Stimulated activated CD4-positive, alpha-beta T cell treated with anti-CD3 and anti-CD28 coated beads, Interleukin-15, amount 100 ng/mL, for 48 hours (primary cell): ENCODE results near the gene CDK14.
"Not testable (repeated sequence)": the region's sequence is repeated elsewhere in the genome, so short reads cannot be mapped to it uniquely, and the experiment has no call there.

Experiments
- DNase-seq, 2 donors: peaks; one replicate each; pipeline ENCODE4 v3.0.0-alpha.2; 2020; ENCODE audit warnings: low read depth in 2 of 2

Gene CDK14

DNA sequence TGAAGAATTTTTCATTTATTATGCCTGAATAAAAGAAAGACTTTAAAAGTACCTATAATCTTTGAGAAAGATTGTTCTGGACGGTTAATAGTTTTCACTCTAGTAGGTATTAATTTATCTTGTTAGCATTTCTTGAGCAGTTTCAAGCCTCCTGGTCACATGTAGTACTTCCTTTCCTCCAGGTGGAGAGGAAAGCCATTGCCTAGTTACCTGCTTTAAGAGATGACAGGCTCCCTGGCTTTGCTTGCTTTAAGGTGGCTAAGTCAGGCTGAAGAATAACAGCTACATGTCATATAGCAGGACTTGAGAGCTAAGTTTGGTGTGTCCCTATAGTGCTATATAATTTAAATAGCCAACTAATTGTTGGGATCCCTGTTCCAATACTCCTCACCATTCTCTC lies 160.2 kb downstream of the CDK14 start:
- no peak for DNase-seq

DNA sequence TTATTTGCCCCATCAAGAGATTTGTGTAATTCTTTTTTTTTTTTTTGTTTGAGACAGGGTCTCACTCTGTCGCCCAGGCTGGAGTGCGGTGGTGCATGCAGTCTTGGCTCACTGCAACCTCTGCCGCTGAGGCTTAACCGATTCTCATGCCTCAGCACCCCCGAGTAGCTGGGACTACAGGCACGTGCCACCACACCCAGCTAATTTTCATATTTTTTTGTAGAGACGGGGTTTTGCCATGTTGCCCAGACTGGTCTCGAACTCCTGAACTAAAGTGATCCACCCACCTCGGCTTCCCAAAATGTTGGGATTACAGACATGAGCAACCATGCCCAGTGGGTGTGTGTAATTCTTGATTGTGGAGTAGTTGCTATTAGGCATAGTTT lies 161.4 kb downstream of the CDK14 start:
- not testable (repeated sequence) for DNase-seq

DNA sequence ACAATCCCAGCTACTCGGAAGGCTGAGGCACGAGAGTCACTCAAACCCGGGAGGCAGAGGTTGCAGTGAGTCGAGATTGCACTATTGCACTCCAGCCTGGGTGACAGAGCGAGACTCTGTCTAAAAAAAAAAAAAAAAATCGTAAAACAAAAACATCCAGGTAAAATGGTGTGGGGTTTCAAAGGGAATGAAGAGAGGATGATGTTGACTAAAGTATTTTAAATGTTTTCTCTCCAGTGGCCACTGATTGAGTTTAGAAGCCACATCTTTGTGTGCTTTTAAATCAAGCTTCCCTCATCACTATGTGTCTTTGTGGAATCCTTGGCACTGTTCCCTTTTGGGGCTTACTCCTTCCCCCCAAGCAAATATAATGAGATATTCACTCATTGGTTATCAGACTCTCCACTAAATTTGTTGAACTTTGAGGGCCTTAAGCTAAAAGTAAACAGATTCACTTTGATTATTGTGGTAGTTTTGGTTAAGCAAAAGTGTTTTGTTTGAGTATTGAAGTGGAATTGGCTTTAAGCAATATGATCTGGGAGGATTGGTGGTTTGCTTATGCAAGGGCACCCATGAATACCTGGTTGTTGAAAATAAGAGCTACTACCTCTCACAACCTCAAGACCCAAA lies 162.9 kb downstream of the CDK14 start:
- no peak for DNase-seq

DNA sequence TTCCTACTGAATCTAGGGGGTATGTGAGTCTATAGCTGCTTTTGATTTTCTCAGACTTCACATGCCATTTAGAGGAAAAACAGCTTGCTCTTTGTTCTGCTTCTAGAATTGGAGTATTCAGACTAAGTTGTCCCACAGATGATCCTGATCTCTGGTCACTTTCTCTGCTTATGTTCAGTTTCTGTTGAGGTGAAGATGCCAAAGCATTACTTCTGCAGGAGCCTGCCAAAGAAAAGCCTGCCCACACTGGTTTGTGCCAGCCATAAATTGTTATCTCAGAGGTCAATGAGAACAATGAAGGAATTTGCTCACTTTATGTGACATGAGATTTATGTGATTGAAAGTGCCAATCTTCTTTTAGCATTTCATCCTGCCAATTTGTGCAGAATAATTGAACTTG lies 163.6 kb downstream of the CDK14 start:
- no peak for DNase-seq

DNA sequence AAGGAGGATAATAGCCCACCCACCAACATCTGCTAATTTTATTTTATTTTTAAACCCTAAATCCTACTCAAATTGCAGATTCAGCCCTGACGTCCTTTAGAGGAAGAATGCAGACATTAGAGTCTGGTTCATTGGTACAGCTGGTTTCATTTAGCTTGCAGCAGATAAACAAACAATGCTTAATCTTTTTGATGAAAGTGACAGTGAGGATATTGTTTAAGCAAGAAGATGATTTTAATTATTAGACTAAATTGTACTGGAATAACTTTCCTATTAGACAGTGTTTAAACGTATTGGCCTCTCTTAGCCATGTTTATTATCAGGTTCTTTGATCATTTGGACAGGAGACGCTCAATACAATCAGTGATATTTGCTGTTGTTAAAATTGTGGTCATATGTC lies 164.8 kb downstream of the CDK14 start:
- no peak for DNase-seq

DNA sequence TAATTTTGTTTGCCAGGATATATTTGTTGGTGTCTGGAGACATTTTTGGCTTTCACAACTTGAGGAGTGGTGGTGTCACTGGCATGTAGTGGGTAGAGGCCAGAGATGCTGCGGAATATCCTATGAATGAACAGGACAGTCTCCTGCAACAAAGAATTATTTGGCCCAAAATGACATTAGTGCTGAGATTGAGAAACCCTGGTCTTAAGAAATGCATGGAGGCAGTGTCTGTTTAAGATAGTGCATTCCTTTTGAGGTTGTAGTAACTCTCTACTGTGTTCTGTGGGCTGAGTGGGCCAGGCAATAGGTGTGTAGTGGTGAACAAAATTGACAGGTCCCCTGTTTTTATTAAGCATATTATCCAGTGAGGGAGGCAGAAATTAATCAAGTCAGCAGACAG lies 165.5 kb downstream of the CDK14 start:
- no peak for DNase-seq

DNA sequence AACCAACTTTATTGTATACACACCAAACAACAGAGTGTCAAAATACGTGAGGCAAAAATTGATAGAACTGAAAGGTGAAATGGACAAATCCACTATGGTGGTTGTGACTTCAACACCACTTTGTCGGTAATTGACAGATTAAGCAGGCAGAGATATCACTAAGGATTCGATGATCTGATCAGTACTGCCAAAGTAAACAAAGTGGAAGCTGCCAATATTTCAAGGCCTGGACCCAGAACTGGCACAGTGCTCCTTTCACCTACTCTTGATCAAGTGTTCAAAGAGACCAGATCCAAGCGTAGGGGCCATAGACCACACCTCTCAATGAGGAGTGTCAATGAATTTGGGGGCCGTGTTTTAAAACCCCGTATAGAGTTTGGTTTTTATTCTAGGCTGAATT lies 167.0 kb downstream of the CDK14 start:
- DNase-seq, result no peak

DNA sequence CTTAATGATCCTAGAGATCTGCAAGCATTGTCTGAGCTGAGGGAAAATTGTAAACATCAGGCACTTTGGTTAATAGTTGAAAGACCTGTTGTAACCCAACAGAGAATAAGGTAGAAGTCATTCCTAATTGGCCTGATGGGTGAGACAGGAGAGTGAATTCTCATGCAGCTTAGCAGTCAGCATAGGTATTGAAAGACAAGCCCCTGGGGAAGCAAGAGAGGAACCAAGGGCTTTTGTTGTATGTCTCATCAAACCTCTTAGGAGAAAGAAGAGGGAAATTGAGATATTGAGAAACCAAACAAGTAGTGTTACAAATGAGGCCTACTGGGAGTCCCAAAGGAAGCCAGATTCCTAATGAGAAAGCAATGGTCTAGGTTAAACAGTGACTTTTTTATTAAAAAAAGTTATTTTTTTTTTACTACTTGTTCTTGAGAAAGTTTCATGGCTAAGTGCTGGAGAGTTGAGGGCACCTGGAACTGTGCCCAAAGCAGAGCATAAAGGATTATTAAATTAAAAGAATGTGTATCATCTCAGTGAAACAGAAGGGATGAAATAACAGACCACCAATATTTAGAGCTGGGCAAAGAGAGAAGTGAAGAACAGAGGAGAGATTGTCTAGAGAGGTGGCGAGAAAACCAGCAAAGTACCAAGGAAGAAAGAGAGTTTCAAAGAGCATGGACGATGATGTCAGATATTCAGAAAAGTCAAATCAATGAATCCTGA lies 168.9 kb downstream of the CDK14 start:
- DNase-seq, result no peak

DNA sequence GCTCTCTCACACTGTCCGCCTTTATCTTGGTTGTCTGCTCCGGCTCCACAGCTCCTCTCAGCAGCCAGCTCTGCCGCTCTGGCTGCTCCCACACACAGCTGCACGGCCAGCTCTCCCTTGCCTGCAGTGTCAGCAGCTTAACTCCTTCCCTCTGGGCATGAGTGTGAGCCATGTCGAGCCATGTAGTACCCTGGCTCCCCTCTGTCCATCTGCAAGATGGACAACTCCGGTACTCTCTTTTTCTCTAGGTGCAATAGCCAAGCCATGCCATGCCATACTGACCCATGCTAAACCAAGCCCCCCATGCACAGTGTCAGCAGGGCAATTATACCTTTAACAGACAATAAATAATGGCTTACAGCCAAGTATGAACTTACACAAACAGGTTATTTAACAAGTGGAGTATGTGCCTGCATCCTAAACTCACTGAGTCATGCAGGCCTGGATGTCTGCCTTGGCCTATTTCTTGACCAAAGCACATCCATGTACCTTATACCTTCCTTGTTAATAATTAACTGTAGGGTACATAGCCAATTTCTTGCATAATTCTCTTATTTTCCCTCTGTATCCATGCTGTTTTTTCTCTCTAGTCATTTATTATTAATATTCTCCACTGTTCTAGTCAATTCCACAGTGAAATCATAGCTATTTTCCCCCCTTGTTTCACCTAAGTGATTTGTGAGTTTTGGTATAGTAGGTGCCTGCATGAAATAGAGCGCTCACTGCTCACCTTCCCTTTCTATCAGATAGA lies 170.9 kb downstream of the CDK14 start:
- DNase-seq, result no peak

DNA sequence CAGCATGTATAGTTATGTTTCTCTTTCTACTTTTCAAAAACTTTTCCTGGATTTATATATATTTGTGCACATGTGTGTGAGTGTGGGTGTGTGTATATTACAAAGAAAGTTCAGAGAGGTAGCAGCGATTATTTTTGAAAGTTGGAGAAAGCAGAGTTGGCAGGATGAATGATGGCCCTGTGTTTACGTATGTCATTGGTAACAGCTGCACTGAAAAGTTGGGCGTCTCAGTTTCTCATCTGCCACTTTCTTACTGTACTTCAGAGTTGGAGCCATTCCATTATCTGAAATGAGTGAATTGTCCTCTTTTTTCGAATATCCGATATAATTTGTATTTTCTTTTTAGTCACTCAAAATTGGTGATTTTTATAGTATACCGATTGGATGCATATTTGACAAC lies 172.2 kb downstream of the CDK14 start:
- no peak for DNase-seq

DNA sequence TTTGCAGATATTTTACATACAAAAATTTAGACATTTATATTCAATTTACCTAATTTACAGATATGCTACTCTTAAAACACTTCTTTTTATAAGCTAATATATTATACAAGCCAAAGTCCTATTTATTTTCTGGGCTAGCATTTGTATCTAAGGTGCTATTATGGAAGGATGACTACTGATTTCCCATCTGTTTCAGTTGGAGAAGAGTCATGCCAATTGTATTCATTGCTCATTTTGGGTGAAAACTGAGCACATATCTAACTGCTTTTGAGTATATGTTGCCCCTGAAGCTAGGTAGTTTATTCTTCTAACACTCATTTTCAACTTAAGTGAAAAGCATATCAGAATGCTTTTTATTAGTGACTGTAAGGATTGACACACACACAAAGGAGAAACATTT lies 172.9 kb downstream of the CDK14 start:
- no peak for DNase-seq

DNA sequence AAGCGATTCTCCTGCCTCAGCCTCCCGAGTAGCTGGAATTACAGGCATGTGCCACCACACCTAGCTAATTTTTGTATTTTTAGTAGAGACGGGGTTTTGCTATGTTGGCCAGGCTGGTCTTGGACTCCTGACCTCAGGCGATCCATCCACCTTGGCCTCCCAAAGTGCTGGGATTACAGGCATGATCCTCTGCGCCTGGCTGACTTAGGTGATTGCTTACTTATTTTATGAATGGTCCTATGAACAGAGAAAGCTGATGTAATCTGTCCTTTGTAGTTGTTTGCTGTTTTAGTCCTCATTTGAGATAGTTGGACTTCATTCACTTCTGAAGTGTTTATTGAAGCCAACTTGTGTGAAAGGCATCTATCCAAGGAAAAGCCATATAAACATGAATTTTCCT lies 173.4 kb downstream of the CDK14 start:
- not testable (repeated sequence) for DNase-seq

DNA sequence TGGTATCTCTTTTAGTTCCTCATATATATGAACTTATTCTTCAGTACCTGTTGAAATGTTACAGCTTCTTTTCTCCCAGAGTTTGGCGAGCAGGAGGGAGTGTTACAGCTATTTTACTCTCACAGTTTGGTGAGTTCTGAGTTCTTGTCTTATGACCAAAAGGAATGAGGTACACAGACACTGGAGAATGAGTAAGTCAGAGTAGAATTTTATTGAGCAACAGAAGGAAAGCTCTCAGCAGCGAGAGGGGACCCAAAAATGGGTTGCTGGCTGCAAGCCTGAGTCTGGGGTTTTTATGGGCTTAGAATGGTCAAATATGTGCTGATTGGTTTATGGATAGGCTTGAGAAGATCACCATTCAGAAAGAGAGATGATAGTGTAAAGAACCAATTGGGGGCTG lies 175.2 kb downstream of the CDK14 start:
- DNase-seq, result no peak

DNA sequence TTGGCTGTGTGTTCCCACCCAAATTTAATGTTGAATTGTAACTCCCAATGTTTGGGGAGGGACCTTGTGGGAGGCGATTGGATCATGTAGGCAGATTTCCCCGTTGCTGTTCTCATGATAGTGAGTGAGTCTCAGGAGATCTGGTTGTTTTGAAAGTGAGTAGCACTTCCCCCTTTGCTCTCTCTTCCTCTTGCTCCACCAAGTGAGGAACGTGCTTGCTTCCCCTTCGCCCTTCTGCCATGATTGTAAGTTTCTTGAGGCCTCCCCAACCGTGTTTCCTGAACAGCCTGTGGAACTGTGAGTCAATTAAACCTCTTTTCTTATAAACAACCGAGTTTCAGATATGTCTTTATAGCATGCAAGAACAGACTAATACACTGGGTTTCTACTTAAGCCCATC lies 176.3 kb downstream of the CDK14 start:
- no peak for DNase-seq

DNA sequence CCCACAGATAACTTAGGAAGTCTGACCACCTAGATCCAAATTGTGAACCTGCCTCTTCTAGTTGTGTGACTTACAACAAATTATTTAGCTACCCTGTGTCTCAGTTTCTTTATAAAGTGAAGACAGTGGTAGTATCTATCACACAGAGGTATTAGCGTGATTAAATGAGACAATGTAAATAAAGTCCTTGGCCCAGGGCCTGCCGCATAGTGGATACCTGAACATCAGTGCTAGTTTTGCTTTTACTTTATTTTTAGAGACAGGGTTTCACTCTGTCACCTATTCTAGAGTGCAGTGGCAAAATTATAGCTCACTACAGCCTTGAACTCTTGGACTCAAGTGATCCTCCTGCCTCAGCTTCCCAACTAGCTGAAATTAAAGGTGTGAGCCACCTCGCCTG lies 177.1 kb downstream of the CDK14 start:
- DNase-seq, result no peak

DNA sequence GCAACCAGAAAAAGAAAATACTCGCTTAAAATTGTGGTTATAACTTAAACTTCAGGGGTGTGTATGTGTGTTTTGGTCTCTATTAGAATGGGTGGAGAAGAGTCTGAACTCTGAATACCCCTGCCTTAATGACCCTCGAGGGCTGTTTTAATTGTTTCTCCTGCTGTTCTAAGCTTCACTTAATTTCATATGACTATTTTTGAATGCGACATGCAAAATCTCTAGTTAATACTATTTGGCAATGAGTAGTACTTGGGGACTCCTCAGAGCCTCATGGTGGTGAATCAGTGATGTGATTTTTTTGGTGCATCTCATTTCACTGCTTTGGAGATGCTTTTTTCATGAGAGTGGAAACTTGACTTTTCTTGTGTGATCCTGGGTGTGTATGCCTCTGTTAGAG lies 178.6 kb downstream of the CDK14 start:
- no peak for DNase-seq

DNA sequence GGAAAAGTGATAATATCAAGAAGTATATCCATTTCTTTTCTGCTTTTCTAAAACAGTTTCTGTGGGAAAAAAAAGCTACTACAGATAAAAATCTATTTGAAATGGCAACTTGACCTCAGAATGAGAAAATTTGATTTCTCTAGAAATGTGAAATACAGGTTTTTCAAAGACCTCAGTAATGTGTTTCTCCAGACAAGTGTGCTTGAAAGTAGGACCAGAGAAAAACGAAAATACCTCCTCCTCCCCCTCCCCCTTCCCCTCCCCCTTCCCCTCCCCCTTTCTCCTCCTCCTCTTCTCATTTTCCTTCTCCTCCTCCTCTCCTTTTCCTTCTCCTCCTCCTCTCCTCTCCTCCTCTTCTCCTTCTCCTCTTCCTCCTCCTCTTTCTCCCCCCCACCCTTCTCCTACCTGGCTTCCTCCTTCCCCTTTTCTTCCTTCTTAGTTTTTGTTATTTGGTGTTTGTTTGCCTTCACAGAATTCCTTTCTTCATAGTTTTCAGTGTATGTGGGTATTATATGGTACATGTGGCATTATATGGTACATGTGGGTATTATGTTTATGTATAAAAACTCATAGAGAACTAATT lies 179.4 kb downstream of the CDK14 start:
- DNase-seq, result no peak

DNA sequence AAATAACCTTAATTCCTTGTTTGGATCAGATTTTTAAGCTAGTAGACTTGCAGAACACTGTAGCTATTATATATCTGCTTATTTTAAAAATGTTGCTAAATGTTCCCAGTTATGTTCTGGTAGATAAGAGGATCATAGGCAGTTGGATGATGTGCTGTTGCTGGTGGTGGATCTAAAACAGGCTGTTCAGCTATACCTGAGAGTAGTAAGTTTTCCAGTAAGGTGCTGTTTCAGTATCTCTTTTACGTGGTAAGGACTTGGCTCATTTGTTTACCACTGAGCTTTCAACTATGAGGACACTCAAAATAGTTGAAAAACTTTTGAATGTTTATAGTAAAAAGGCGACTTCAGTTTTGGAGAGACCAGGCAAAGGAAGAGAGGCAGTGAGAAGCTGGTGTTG lies 180.9 kb downstream of the CDK14 start:
- no peak for DNase-seq

DNA sequence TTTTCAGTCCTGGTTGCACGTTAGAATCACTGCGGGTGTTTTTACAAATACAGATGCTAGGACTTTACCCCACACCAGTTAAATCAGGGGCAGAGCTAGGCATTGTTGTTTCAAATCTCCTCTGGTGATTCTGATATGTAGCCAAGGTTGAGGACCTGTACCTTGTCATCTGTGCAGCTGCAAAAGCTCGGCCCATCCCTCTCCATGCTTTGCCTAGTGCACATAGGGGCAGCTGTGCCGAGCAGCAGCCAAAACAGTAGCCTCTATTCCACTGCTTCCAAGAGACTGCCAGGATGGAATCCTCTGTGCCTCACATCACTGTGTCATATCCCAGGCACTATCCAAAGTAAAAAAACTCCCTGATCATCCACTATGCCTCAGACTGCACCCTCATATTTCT lies 181.3 kb downstream of the CDK14 start:
- no peak for DNase-seq

DNA sequence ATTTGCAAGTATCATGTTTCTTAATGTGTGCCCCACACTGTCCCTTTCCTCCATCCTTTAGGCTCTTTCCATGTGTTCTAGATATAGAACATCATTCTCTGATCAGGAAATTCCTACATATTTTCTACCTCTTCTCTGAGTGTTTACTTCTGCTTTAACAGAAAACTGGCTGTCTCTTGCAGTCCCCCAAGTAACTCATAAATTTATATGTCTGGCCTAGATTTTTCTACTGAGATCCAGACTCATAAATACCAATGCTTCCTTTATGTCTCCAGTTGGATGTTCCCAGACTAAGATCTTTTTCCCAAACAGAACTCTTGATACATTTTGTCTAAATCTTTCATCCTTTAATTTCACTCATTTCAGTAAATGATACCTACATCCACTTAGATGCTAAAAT lies 181.8 kb downstream of the CDK14 start:
- no peak for DNase-seq

DNA sequence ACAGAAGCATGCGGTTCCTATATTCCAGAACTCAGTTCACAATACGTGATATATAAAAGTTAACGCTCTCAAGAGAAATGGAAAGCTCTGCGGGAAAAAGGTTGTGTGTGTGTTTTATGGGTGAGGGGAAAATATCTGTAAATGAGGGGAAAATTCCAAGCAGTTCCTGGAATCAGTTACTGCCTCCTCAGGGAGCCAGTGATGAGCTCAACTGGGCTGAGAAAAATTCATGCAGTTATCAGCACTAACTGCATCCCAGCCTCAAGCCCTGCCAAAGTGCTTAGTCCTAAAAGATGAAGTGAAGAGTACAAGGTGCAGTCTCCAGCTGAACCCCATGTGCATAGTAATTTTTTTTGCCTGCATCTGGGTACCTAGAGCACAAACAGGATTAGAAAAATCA lies 191.9 kb downstream of the CDK14 start:
- no peak for DNase-seq

DNA sequence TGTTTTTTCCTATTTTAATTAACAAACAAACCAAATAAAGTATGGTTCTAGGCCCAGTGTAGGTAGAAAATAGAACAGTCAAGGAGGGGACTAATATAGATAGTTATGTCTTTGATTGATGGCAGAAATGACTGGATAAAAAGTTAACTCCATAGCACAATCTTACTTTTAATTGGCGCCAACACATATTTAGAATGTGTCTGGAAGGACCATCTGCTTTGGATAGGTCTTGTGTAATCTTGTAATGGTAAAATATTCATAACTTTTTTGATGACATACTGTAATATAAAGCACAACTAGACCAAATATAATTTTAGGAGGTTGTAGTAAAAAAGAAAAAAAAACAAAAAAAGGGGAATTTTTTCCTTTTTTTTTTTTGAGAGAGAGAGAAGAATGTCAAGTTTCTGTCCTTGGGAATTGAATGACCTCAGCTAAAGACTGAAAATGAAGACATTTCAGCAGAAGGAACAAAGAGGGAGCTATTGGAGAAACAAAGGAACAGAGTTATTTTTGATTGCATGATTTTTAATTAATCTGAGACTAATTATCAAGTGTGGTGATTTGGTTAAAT lies 193.7 kb downstream of the CDK14 start:
- no peak for DNase-seq

DNA sequence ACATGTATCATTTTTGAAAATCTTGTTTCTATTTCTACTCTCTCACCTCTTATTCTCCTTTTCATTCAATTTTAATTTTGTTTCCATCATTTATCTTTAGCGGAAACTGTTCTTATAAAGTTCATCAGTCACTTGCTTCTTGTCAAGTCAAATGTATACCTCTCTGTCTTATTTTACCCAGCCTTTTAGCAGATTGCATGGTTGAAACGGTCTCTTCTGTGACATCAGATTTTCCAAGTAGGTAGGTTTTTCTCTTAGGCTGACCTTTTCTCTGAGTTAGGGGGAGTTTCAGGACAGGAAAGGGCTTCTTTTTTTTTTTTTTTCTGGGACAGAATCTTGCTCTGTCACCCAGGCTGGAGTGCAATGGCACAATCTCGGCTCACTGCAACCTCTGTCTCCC lies 195.5 kb downstream of the CDK14 start:
- DNase-seq, result no peak
